GM12801 (cell line): ENCODE data around the gene WDR38.

ENCODE experiments used
- TF ChIP-seq, protein P1 (sequence below): IDR thresholded peaks from one replicate; pipeline ENCODE4 v1.5.1; 2011; ENCODE audit warnings: control low read depth; ENCODE audit not compliant: insufficient read length; ENCODE audit errors: extremely low read depth

WDR38 gene

DNA sequence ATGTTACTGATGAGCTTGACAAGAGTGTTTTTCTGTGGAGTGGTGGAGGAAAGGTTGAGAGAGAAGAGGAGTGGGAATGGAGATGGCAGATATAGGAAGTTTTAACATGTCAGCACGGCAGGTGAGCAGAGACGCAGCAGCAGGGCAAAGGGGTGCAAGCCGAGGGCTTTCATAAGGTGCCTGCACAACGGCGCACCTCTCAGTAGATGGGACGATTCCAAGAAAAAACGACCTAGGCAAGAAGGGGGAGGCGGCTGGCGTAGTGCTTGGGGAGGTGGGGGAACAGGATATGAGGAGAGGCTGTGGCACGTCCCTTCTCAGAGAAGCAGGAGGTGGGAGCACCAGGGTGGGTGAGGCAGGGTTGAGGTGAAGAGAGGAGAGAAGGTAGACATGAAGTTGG lies 33.2 kb downstream of the WDR38 start:
- TF ChIP-seq, protein P1, sequence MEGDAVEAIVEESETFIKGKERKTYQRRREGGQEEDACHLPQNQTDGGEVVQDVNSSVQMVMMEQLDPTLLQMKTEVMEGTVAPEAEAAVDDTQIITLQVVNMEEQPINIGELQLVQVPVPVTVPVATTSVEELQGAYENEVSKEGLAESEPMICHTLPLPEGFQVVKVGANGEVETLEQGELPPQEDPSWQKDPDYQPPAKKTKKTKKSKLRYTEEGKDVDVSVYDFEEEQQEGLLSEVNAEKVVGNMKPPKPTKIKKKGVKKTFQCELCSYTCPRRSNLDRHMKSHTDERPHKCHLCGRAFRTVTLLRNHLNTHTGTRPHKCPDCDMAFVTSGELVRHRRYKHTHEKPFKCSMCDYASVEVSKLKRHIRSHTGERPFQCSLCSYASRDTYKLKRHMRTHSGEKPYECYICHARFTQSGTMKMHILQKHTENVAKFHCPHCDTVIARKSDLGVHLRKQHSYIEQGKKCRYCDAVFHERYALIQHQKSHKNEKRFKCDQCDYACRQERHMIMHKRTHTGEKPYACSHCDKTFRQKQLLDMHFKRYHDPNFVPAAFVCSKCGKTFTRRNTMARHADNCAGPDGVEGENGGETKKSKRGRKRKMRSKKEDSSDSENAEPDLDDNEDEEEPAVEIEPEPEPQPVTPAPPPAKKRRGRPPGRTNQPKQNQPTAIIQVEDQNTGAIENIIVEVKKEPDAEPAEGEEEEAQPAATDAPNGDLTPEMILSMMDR: no peak

DNA sequence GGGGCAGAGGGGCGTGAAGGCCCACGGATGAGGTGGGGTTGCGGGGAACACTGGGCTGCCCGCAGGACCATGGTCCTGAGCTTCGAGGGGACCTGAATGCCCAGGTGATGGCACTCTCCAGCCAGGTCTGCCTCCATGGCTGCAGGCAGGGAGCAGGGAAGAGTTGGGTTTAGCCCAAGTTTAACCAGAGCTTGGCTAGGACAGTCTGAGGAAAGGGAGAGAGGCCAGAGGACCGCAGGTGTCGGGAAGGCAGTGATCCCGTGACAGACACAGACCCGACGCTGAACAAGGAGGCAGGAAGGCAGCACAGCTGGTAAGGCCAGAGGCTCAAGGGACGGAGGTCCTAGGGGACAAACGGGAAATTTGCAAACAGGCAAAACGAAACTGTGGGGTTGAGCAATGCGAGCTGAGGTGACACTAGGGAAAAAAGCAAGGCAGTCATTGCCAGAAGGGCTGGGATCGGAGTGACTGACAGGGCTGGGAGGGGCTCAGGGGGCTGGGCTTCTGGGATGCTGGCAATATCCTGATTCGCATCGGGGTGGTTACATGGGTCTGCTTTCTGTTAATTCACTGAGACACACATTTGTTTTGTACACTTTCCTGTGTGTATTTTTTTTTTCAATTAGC lies 33.7 kb downstream of the WDR38 start:
- TF ChIP-seq, protein P1: no peak

DNA sequence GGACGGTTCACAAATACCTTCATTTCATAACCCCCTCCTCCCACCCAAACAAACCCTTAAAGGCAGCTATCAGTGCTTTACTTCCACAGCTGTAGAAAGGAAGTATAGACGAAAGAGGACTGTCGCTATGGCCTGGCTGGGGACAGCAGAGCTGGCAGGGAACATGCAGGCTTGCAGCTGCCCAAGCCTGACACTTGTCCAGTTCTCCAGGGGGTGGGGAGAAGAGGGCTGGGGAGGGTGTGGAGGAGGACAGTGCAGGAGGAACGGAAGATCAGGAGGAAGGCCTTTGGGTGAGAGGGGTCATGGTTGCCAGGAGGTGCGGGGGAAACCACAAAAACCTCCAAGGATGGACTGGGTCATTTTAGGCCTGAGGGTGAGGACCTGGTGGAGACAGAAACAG lies 34.6 kb downstream of the WDR38 start:
- TF ChIP-seq, protein P1: no peak

DNA sequence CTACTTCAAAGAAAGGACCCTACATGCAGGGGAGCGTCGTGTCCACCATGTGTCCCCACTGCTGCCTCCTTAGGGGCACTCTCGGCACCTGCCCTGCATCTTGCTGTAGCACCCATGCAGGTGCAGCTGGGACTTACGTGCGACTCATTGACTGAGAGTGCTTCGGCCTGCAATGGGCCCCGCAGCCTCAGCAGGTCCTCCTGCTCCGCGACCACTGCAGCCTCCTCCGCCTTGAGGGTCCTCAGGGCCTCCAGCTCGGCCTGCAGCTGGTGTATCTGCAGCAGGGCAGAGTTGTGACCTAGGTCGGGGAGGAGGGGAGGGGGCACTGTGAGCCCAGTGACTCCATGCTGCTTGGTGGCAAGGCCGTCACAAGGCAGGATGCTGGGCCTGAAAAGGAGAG lies 35.7 kb downstream of the WDR38 start:
- TF ChIP-seq, protein P1: no peak

DNA sequence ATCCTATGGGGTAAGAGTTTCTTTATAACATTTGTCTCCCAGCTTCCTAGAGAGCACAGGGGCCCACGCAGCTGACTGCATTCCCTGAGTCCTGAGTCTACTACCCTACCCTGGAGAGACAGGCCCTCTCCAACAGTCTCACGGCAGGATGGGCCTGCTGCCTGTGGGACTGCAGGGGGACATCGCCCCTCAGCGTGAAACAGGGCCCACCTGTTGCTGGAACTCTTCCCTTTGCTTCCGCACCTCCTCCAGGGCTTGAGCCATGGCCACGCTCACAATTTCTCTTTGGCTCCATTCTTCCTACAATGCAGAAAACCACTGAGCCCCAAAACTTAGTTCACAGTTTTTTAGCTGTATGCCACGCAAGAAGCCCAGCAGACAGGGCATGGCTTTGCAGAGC lies 36.9 kb downstream of the WDR38 start:
- TF ChIP-seq, protein P1: no peak

DNA sequence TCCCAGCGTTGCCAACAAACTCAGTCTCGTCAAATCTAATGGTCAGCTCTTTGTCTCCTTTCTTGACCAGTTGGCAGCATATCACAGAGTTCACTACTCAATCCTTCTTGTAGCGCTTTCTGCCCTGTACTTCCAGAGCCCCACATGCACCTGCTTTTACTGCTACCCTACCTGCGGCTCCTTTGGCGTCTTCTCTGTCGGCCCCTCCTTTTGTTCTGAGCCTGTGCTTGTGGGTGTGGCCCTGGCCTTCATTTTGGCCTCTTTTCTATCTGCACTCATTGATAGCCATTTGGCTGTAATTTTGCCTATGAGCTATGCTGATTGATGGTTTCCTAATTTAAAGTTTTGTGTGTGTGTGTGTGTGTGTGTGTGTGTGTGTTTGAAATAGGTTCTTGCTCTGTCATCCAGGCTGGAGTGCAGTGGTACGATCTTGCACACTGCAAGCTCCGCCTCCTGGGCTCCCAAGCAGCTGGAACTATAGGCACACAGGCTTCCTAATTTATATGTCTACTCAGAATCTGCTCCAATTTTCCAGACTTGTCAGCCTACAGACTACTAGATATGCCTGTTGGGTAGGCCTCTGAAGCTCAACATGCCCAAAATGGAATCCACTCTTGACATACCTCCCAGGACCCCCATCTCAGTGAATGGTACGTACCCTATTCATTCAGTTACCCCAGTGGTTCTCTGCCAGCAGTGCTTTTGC lies 40.9 kb downstream of the WDR38 start:
- TF ChIP-seq, protein P1: no peak

DNA sequence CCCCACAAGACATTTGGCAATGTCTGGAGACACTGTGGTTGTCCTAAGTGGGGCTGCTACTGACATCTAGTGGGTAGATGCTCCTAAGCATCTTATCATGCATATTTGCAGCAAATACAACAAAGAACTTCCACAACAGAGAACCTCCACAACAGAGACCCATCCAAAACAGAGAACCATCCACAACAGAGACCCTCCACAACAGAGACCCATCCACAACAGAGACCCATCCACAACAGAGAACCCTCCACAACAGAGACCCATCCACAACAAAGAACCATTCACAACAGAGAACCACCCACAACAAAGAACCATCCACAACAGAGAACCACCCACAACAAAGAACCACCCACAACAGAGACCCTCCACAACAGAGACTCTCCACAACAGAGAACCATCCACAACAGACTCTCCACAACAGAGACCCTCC lies 41.5 kb downstream of the WDR38 start:
- TF ChIP-seq, protein P1: no peak
